Measurements from ENCODE around the gene KCNT2.

The KCNT2 gene

GRCh38 chr1:196409586-196409985, 198.7 kb downstream of the KCNT2 start:
- Histone ChIP-seq H2AFZ (ENCODE audit: low read depth, low read length) (peak overlapping the region; percentile 76), H3K79me2 (ENCODE audit: low read length) (no peaks in the 10 kb centered on the region), H3K27ac (ENCODE audit: low read length) (no peak overlapping the region), H3K4me2 (ENCODE audit: low read length) (no peak overlapping the region; the same call in 1 of the 2 replicates), H3K9me3 (ENCODE audit: insufficient read depth, low read length) (0 out of 2 replicates have a peak, but pooled peaks cover 4% of the 10 kb centered on the region), H3K4me3 (ENCODE audit: low read length) (no peak overlapping the region), H3K9ac (ENCODE audit: low read length) (no peak overlapping the region), H3K36me3 (replicated peaks; ENCODE audit: low read depth, low read length) (no peaks in the 10 kb centered on the region), H3K4me1 (ENCODE audit: low read length) (peaks cover 6% of the 10 kb centered on the region), H4K20me1 (ENCODE audit: insufficient read depth, low read length) (no peaks in the 10 kb centered on the region), H3K27me3 (ENCODE audit: low read depth, low read length) (no peaks in the 10 kb centered on the region)
- no peak for TF ChIP-seq CTCF (IDR thresholded peaks at IDR 0.05; ENCODE audit: low read depth, low read length)
- TF ChIP-seq EZH2phosphoT487 (IDR thresholded peaks at IDR 0.05; ENCODE audit: low read depth) = no peak

GRCh38 chr1:196407358-196408051, 200.7 kb downstream of the KCNT2 start:
- Histone ChIP-seq H3K36me3 (replicated peaks; ENCODE audit: low read depth, low read length) (no peaks in the 10 kb centered on the region), H4K20me1 (ENCODE audit: insufficient read depth, low read length) (no peaks in the 10 kb centered on the region), H3K27me3 (ENCODE audit: low read depth, low read length) (no peaks in the 10 kb centered on the region), H3K9me3 (ENCODE audit: insufficient read depth, low read length) (0 out of 2 replicates have a peak, but pooled peaks cover 4% of the 10 kb centered on the region), H3K4me2 (ENCODE audit: low read length) (no peak overlapping the region), H3K27ac (ENCODE audit: low read length) (no peak overlapping the region), H3K4me3 (ENCODE audit: low read length) (no peak overlapping the region), H2AFZ (ENCODE audit: low read depth, low read length) (peak overlapping the region; percentile 26; the same call in 1 of the 2 replicates), H3K79me2 (ENCODE audit: low read length) (no peaks in the 10 kb centered on the region), H3K4me1 (ENCODE audit: low read length) (peaks cover 6% of the 10 kb centered on the region), H3K9ac (ENCODE audit: low read length) (no peak overlapping the region)
- TF ChIP-seq EZH2phosphoT487 (IDR thresholded peaks at IDR 0.05; ENCODE audit: low read depth) (no peak), CTCF (IDR thresholded peaks at IDR 0.05; ENCODE audit: low read depth, low read length) (no peak)

GRCh38 chr1:196405839-196406238, 202.4 kb downstream of the KCNT2 start:
- TF ChIP-seq EZH2phosphoT487 (IDR thresholded peaks at IDR 0.05; ENCODE audit: low read depth) (no peak), CTCF (IDR thresholded peaks at IDR 0.05; ENCODE audit: low read depth, low read length) (no peak)

GRCh38 chr1:196403803-196404690, 204.2 kb downstream of the KCNT2 start:
- H2AFZ ChIP-seq (ENCODE audit: low read depth, low read length) = no peak overlapping the region

More at GRCh38 chr1:196405839-196406238, 202.4 kb downstream of the KCNT2 start:
- no peaks in the 10 kb centered on the region for H4K20me1 ChIP-seq (ENCODE audit: insufficient read depth, low read length)
- 0 out of 2 replicates have a peak, but pooled peaks cover 4% of the 10 kb centered on the region for H3K9me3 ChIP-seq (ENCODE audit: insufficient read depth, low read length)
- H3K4me1 ChIP-seq (ENCODE audit: low read length) = peaks cover 6% of the 10 kb centered on the region
- no peaks in the 10 kb centered on the region for H3K36me3 ChIP-seq (replicated peaks; ENCODE audit: low read depth, low read length)
- no peak overlapping the region for H3K27ac ChIP-seq (ENCODE audit: low read length)
- no peaks in the 10 kb centered on the region for H3K79me2 ChIP-seq (ENCODE audit: low read length)
- H3K9ac ChIP-seq (ENCODE audit: low read length) = no peak overlapping the region
- H3K4me2 ChIP-seq (ENCODE audit: low read length) = no peak overlapping the region
- no peak overlapping the region for H2AFZ ChIP-seq (ENCODE audit: low read depth, low read length)
- no peak overlapping the region for H3K4me3 ChIP-seq (ENCODE audit: low read length)
- H3K27me3 ChIP-seq (ENCODE audit: low read depth, low read length) = no peaks in the 10 kb centered on the region

More at GRCh38 chr1:196403803-196404690, 204.2 kb downstream of the KCNT2 start:
- Histone ChIP-seq H3K27me3 (ENCODE audit: low read depth, low read length) (no peaks in the 10 kb centered on the region), H3K27ac (ENCODE audit: low read length) (no peak overlapping the region), H3K4me1 (ENCODE audit: low read length) (no peaks in the 10 kb centered on the region), H3K4me2 (ENCODE audit: low read length) (no peak overlapping the region), H3K4me3 (ENCODE audit: low read length) (no peak overlapping the region), H4K20me1 (ENCODE audit: insufficient read depth, low read length) (no peaks in the 10 kb centered on the region), H3K36me3 (replicated peaks; ENCODE audit: low read depth, low read length) (no peaks in the 10 kb centered on the region), H3K9ac (ENCODE audit: low read length) (no peak overlapping the region), H3K79me2 (ENCODE audit: low read length) (no peaks in the 10 kb centered on the region), H3K9me3 (ENCODE audit: insufficient read depth, low read length) (no peaks in the 10 kb centered on the region)
- TF ChIP-seq EZH2phosphoT487 (IDR thresholded peaks at IDR 0.05; ENCODE audit: low read depth) (no peak), CTCF (IDR thresholded peaks at IDR 0.05; ENCODE audit: low read depth, low read length) (no peak)

Data from OCI-LY3 (cell line).